A204.1 (cell line): ENCODE results near the gene PAN2.
"Not testable (repeated sequence)": the region's sequence is repeated elsewhere in the genome, so short reads cannot be mapped to it uniquely, and the experiment has no call there.

Experiments
- FAIRE-seq: peaks from 2 replicates; lab custom pipeline; 2012; peaks lifted over from hg19 to GRCh38; lab: Jason Lieb, UNC

The PAN2 gene

GRCh38 chr12:56307221-56307965 lies 26.4 kb downstream of the PAN2 start:
- no peak for FAIRE-seq

- FAIRE-seq = no peak
Measured at GRCh38 chr12:56304872-56305590, 28.8 kb downstream of the PAN2 start.

- FAIRE-seq = no peak
Measured at GRCh38 chr12:56304276-56304675, 29.5 kb downstream of the PAN2 start.

GRCh38 chr12:56300644-56301464 lies 32.9 kb downstream of the PAN2 start:
- FAIRE-seq = no peak

GRCh38 chr12:56299853-56300643 lies 33.8 kb downstream of the PAN2 start, which contains the start of gene CS:
CS (minus strand) TSS chr12:56300330; CDS start chr12:56300201, 129 bp downstream.
- FAIRE-seq = peak; percentile 91

GRCh38 chr12:56299308-56299852 lies 34.4 kb downstream of the PAN2 start:
- no peak for FAIRE-seq

GRCh38 chr12:56298828-56299227 lies 35.0 kb downstream of the PAN2 start:
- no peak for FAIRE-seq

- no peak for FAIRE-seq
Measured at GRCh38 chr12:56297400-56297799, 36.4 kb downstream of the PAN2 start.

GRCh38 chr12:56296295-56296694 lies 37.5 kb downstream of the PAN2 start:
- FAIRE-seq = no peak

GRCh38 chr12:56293795-56294194 lies 40.0 kb downstream of the PAN2 start:
- no peak for FAIRE-seq

- no peak for FAIRE-seq
Measured at GRCh38 chr12:56288705-56289387, 45.0 kb downstream of the PAN2 start.

- FAIRE-seq = no peak
Measured at GRCh38 chr12:56286044-56286830, 47.6 kb downstream of the PAN2 start.

- FAIRE-seq = not testable (repeated sequence)
Measured at GRCh38 chr12:56284263-56284662, 49.5 kb downstream of the PAN2 start.

- no peak for FAIRE-seq
Measured at GRCh38 chr12:56282579-56282978, 51.2 kb downstream of the PAN2 start.

- FAIRE-seq = no peak
Measured at GRCh38 chr12:56282030-56282429, 51.8 kb downstream of the PAN2 start.

GRCh38 chr12:56280849-56281248 lies 53.0 kb downstream of the PAN2 start:
- FAIRE-seq = no peak

- FAIRE-seq = no peak
Measured at GRCh38 chr12:56278905-56279304, 54.9 kb downstream of the PAN2 start.

GRCh38 chr12:56274299-56274698 lies 59.5 kb downstream of the PAN2 start:
- no peak for FAIRE-seq

GRCh38 chr12:56272468-56272867 lies 61.3 kb downstream of the PAN2 start:
- not testable (repeated sequence) for FAIRE-seq

GRCh38 chr12:56271031-56271430 lies 62.8 kb downstream of the PAN2 start:
- FAIRE-seq = no peak
